ENCODE data around the gene ABCD3.
A peak's percentile ranks its signal among the peaks of the same experiment; 100 is the strongest.

Gene ABCD3

DNA sequence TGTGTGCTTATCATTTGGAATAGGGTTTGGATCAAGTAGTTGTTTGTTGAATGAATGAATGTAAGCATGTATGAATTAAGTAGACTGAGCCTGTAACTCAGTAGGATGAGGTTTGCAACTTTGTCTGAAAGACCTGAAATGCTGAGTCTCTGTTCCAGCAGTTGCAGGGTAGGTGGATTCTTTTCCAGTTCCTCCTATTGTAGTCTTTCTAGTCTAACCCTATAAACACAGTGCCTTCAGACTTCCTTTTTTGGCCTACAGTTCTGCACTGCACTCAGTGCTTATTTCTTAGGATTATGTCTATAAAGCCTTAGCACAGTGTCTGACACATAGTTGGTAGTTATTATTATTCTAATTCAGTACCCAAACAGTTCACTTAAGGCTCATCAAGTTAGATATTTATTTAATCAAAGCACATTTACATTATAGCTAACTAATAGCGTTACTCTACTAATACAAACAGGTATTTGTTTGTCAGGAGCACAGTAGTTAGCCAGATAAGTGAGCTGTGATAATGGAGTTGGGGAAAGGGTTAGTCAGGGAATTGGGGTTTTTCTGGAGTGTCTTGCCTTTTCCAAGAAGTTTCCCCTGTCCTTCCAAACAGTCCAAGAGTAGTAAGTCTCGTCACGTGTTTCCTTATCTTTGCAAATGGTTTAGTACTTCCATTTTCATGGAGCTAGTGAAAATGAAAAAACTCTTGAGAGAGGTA, 45.0 kb downstream of the ABCD3 start:
- no peak for DNase-seq

DNA sequence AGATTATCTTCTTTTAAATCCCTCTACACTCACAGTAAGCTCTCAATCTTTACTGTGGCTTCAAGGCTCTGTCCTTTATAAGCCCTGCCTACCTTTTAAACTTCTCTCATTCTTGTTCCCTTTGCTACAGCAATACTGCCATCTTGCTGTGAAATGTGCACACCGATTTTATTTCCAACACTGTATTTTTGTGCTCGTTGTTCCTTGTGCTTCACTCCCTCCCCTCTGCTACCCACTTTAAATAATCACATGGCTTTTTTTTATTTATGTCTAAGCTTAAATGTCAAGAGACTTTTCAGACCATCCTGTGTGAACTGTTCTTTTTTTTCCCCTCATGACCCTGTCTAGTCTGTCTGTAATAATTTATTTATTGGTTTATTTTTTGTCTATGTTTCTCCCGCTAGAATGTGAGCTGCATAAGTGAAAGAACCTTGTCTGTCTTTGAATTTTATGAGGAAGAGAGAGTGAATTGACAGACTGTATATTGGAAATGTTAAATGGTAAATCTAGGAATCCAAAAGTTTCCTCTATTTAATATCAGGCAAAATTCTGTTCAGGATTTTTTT, 45.7 kb downstream of the ABCD3 start:
- peak in 1 of 2 donors; percentile 48 for DNase-seq

DNA sequence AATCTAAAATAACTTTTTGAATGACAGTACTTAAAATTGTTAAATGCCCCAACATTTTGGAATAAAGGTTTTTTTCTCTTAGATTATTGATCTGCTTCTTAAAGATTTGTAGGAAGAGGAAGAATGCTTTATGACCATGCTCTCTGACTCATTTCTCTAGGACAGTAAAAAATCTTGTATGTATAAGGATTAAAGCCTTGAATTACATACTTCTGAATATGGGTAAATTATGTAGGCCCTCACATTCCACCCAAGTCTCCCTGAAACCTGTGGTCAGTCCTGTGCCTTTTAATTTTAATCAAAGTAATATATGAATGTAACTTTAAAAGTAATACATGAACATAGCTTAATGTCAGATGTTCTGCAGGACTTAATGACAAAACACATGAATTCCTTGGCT, 50.5 kb downstream of the ABCD3 start:
- no peak for DNase-seq

- DNase-seq = no peak
These were observed 53.1 kb downstream of the ABCD3 start for GRCh38 chr1:94471271-94471670.

DNA sequence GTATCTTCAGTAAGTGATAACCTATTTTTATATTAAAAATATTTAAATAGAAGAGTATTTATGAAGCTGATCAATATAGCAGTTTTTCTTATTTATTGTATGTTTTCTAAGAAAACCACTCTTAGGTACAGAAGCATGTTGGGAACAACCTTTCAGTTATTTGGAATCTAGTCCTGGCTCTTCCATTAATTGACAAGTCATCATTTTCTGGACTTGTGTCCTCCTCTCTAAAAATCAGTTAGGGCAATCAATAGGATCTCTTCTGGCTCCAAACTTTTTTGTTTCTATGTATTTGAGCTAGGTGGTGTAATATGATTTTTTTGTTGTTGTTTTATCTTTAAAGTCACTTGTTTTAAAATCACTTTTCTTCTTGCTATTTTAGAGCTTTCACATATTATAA, 57.0 kb downstream of the ABCD3 start:
- DNase-seq = no peak

DNA sequence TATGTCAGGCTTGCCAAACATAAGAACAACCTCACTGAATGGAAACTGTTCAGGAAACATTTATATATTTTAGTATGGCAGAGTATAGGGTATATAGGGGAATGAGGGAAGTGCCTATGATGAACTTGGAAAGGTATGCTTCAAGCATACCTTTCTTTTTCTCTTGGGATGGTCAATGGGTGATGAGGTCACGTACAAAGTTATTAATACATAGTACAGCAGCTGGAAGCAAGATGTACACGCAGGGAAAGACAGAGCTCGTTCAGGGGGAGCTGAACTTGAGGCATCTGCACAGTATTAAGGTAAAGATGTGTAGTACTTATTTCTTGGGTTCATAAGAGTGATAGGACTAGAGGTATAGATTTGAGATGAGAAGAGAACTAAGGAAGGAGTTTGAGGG, 61.5 kb downstream of the ABCD3 start:
- no peak for DNase-seq

DNA sequence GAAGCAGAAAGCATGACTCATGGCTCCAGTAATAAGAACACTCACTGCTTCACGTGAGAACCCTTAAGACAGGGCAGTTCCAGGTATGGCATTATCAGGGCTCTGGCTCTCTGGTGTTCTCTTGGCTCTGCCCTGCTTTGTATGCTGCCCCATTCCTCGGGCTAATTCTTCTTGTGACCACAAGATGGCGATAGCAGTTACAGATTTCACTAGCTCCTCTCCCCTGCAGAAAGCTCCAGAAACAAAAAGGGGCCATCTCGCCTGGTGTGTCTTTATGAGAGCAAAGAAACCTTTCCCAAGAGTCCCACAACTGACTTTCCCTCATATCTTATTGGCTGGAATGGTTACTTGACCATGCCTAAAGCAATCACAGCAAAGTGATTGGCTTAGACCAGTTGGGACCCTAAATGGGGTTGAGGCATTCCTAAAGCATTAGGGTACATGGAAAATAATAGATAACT, 63.3 kb downstream of the ABCD3 start:
- DNase-seq = peak; percentile 22 to 60

DNA sequence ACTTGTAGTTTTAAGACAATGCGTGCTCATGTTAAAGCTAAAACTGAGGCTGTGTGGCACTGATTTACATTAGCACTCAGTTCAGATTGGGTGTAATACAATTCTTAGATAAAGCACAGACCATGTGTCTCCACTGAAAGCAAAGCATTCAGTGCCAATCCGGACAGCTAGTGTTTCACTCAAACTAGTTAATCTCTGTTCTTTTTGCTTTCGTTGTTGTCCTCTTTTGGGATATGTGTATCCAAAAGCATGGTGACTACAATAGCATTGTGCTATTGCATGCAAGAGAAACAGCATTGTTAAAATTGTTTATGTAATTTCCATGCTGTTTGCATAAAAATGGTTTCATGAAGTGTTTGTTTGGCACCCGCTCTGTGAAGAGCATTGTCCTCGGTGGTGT, 68.8 kb downstream of the ABCD3 start:
- no peak for DNase-seq

GRCh38 chr1:94490556-94490955, 72.4 kb downstream of the ABCD3 start:
- DNase-seq = no peak

DNA sequence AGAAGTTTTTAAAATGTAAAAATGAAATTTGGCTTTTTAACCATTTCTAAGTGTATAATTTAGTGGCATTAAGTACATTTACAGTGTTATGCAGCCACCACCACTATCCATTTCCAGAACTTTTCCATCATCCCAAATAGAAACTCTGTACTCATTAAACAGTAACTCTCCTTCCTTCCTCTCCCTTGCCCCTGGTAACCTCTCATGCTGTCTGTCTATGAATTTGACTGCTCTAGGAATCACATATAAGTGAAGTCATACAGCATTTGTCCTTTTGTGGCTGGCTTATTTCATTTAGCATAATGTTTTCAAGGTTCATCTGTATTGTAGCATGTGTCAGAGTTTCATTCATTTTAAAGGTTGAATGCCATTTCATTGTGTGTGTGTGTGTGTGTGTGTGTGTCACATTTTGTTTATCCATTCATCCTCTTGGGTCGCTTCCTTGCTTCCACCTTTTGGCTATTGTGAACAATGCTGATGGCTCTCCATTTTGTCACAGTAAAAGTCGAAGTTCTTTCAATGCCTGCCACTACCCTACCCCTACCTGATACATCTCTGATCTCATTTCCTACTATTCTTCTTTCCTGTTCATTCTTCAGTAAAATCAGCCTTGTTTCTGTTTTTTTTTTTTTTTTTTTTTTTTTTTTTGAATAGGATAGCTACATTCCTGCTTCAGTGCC, 78.0 kb downstream of the ABCD3 start:
- no peak for DNase-seq

- DNase-seq = no peak
These were observed 83.2 kb downstream of the ABCD3 start for GRCh38 chr1:94501426-94501825.

GRCh38 chr1:94501935-94502334, 83.7 kb downstream of the ABCD3 start:
- DNase-seq = no peak

GRCh38 chr1:94503153-94503552, 85.0 kb downstream of the ABCD3 start:
- no peak for DNase-seq

GRCh38 chr1:94504601-94505000, 86.4 kb downstream of the ABCD3 start:
- no peak for DNase-seq

- no peak for DNase-seq
These were observed 94.6 kb downstream of the ABCD3 start for GRCh38 chr1:94512816-94513215.

- peak in 1 of 2 donors; percentile 8 for DNase-seq
These were observed 96.0 kb downstream of the ABCD3 start for GRCh38 chr1:94514095-94514727.

- DNase-seq = no peak
These were observed 97.2 kb downstream of the ABCD3 start for GRCh38 chr1:94515296-94515947.

GRCh38 chr1:94519351-94519750, 101.2 kb downstream of the ABCD3 start:
- no peak for DNase-seq

- no peak for DNase-seq
These were observed 104.1 kb downstream of the ABCD3 start for GRCh38 chr1:94522304-94522703.

DNA sequence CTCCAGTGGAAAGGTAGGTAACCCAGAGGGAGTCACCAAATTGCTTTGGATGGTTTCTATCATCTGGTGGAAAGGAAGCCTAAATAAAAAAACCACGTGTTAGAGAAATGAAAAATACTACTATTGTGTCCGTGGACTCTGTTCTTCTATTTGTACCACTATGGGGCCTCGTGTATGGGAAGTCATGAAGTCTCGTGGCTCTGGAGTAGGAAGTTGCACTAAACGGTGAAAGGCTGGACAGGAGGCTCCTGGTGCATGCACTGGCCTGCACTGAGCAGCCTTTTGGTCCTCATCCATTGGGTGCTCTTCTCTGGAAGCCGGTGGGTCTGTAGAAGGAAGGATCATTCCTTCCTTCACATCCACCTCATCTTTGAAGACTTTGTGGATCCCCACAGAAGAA, 106.3 kb downstream of the ABCD3 start:
- DNase-seq = no peak

- no peak for DNase-seq
These were observed 108.2 kb downstream of the ABCD3 start for GRCh38 chr1:94526152-94526980.

DNA sequence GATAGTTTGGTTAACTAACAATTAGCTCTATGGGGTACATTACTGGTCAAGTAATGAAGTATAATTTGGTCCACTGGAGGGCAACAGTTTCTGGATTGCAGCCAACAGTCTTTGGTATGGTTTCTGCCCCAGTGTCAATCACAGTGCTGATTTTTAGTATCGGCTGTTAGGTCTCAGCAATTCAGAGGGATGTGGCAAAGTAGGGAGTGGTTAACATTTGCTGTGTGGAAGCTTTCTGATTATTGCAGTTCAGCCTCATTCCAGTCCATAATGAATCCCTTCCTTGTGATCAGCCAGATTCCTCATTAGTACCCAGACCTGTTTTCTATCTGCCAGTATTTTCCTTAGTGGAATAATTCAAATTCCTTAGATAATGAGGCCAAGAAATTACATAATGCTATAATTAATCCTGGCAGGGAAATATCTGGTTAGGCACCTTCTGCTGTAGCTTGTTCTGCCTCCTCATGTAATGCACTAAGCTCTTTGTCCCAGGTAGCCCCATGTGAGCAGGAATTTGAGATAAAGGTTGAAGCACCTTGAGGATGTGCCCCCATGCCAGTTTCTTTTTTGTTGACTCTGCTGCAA, 109.3 kb downstream of the ABCD3 start:
- DNase-seq = no peak

Data from CD4-positive, alpha-beta T cell treated with Interferon alpha-2 for 1 hour (primary cell).